Activated T-cell treated with anti-CD3 and anti-CD28 coated beads for 24 hours (primary cell): ENCODE measurements around the gene RTKN.
"Not testable (repeated sequence)": the region's sequence is repeated elsewhere in the genome, so short reads cannot be mapped to it uniquely, and the experiment has no call there.

Experiments used
- DNase-seq: peaks from one replicate; pipeline ENCODE4 v3.0.0-alpha.2; 2020; ENCODE audit warnings: low read depth

The RTKN gene

GRCh38 chr2:74439373-74439772, 2.4 kb downstream of the RTKN start:
- no peak for DNase-seq

GRCh38 chr2:74438248-74438647, 3.5 kb downstream of the RTKN start:
- no peak for DNase-seq

GRCh38 chr2:74436848-74437695, 4.7 kb downstream of the RTKN start:
- no peak for DNase-seq

DNA sequence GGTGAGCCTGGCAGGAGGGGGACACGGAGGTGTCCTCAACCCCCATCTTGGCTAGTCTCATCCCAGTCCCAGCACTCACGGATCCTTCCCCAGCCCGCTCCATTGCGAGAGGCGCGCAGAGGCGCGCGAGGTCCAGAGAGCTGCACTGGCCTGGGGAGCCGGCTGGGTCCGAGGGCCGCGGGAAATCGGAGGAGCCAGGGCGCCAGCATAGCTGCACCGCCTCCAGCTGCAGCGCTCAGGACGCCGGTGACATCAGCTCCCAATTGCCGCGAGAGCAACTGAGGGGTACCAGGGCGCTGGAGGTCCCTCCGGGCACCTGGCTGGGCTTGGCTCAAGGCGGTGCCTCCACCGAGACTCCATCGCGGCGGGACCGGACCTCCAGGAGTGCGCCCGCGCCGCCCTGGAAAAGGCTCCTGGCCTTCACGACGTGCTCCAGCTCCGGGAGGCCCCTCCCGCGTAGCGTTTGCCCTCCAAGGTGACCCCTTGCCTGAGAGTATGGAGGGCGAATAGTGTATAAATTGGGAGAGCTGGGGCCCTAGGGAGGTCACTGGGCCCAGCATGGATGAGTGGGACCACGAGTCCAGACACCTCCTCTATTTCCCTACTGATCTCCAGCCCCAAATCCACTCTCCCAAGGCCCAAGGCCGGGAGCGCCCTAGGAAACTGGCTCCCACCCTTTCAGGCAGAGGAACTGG, 5.5 kb downstream of the RTKN start:
- no peak for DNase-seq

- no peak for DNase-seq
These were observed 11.2 kb downstream of the RTKN start for GRCh38 chr2:74430502-74430901.

GRCh38 chr2:74429487-74430451, 12.0 kb downstream of the RTKN start:
- DNase-seq: no peak

- no peak for DNase-seq
These were observed 13.1 kb downstream of the RTKN start for GRCh38 chr2:74428675-74429074.

GRCh38 chr2:74427551-74427950, 14.2 kb downstream of the RTKN start:
- DNase-seq: no peak

GRCh38 chr2:74426181-74426758, 15.5 kb downstream of the RTKN start:
- DNase-seq: no peak

DNA sequence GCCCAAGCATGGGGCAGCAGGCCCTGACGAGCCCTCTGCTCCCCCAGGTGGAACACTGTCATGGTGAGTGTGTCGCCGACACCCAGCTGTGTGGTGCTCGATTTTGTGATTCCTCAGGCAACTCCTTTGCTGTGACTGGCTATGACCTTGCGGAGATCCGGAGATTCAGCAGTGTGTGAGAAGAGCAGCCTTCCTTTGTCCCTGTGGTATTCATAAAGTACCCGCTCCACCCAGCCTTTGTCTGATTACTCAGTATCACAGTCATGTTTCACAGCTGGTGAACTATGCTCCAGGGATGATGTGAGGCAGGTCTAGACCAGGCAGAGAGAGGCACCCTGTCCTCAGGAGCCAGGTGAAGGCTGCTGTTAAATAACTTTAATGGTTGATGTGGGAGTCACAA, 16.2 kb downstream of the RTKN start:
- no peak for DNase-seq

- DNase-seq: no peak
These were observed 16.7 kb downstream of the RTKN start for GRCh38 chr2:74424995-74425406.

DNA sequence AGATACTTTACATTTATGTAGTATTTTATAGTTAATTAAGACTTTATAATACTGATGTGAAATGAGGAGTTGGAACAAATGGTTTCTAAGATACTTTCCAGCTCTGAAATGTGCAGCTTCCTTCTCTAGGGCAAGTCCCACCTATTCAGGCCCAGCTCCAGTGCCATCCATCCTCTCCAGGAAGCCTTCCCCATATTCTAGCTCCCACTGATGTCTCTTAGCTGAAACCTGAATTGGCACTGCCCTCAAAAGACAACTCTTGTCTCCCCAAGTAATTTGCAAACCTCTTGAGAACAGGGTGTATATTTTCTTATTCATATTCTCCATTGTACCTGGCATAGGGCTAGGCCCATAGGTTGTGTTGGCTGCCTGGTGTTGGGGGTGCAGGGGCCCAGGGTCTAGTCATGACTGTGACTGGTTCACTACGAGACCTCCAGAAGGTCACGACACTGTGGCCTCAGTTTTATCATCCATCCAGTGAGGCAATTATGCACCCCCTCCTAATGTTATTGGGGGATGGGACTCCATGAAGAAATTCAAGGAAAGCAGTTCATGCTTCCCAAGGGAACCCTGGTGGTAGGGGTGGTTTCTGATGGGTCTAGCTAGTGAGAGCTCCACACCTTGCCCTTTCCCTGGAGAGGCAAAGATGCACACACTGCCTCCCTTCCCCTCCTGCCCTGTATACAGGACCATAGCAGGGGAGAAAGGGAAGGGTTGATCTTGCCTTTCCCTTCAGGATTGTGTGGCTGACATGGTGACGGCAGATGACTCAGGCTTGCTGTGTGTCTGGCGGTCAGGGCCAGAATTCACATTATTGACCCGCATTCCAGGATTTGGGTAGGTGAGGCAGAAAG, 17.4 kb downstream of the RTKN start:
- no peak for DNase-seq

DNA sequence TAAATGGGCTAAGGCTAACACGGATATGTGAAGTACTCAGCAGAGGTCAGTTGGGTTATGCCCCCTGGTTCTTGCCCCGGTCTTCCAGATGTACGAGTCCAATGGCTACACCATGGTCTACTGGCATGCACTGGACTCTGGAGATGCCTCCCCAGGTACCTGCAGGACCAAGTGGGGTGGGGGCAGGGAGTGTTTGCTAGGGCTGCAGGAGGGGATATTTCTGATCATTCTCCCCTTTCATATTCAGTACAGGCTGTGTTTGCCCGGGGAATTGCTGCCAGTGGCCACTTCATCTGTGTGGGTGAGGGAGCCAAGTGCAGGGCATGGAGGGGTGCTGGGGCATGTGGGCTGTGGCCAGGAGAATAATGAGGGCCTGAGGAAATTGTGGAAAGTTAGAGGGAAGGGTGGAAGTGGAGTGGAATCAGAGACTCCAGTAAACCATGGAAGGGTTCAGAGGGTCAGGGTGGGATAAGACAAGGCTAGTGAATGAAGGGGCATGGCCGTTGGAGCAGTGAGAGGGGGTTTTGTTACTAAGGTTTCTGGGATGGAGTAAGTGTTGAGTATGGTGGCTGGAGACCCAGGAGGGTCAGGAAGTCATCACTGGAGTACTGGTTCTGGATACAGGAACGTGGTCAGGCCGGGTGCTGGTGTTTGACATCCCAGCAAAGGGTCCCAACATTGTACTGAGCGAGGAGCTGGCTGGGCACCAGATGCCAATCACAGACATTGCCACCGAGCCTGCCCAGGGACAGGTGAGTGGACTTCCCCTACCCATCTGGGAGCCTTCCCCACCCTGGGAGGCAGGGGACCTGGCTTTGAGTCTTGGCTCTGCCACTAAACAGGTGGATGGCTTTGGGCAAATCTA, 18.3 kb downstream of the RTKN start:
- DNase-seq: no peak

GRCh38 chr2:74421221-74421870, 20.4 kb downstream of the RTKN start, which contains the start of the genes C2orf81 and WDR54:
TSS of gene C2orf81 (minus strand) at chr2:74421619. CDS start at chr2:74421560, 59 bp downstream.
TSS of gene WDR54 (plus strand) at chr2:74421730. CDS start at chr2:74422154, 424 bp downstream.
- DNase-seq: peak; percentile 92

DNA sequence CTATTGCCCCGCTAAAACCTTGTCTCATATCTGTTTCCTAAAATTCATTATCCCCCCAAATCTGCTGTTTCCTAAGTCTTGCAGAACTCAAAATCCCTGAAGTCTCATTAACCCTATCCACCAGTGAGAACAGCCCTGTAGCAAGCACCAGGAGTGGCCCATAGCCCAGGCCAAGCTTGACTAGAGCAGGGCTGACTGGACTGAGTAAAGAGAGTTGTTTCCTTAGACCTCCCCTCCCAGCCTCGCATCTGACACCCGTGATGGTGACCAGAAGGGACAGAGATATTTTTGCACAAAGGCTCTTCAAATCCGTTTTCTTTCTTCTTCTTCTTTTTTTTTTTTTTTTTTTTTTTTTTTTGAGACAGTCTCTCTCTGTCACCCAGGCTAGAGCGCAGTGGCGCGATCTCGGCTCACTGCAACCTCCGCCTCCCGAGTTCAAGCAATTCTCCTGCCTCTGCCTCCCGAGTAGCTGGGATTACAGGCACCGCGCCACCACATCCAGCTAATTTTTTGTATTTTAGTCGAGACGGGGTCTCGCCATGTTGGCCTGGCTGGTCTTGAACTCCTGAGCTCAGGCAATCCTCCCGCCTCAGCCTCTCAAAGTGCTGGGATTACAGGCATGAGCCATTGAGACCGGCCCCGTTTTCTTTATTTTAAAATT, 21.2 kb downstream of the RTKN start:
- DNase-seq: not testable (repeated sequence)

DNA sequence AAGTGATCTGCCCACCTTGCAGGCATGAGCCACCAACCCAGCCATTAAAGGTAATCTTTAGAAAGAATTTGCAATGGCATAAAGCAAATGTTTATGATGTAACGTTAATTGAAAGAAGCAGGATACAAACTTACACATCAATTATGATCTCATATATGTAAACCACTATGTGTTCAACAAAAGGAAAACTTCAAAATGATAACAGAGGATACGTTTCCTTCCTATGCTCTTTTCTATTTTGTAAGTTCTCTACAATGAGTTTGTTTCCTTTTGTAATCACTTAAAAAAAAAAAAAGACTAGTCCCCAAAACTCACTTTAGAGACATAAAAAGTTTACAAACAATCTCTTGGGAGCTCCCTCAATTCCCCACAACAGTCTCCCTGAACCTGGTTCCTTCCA, 21.7 kb downstream of the RTKN start:
- DNase-seq: no peak

- no peak for DNase-seq
These were observed 22.4 kb downstream of the RTKN start for GRCh38 chr2:74419345-74419744.

- DNase-seq: no peak
These were observed 23.4 kb downstream of the RTKN start for GRCh38 chr2:74418312-74418711.

DNA sequence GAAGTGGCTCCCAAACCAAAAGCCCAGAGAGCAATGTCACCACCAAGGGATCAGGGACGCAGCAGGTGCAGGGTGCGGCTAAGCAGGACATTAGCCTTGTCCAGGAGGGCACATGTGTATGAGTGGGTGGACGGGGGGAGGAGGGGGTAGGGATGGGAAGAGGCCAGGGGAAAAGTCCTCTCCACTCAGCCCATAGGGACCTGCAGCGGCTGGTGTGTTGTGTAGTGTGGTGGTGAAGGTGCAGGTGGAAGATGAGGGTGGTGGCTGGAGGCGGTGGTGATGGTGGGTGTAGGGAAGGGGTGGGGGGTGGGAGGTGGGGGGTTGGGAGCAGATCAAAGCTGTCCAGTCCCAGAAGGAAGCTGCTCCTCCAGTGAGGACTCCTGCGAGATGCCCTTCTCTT, 24.0 kb downstream of the RTKN start:
- no peak for DNase-seq
